H1 (cell line): ENCODE data around the gene ARHGAP27. TPM values are rescaled to one million over a fixed set of nuclear protein-coding genes. Genes with fewer than 3 reads are reported as not detected.
A peak's percentile ranks its signal among the peaks of the same experiment; 100 is the strongest.

Experiments used
- CTCF ChIA-PET: fragments of 300-600 bp; sonication (Branson Sonifier 250); formaldehyde crosslinking; loops from one replicate; lab custom pipeline; 2021; ENCODE audit not compliant: partially characterized antibody; lab: Charles Lee
- POLR2A ChIA-PET: fragments of 300-600 bp; sonication (Branson Sonifier 250); formaldehyde crosslinking; loops from one replicate; lab custom pipeline; 2021; ENCODE audit warnings: inconsistent platforms; ENCODE audit not compliant: partially characterized antibody; lab: Charles Lee
- DNase-seq, 2 experiments: peaks; one replicate each; pipeline versions ENCODE4 v3.0.0 to v3.0.0-alpha.2; 2010 to 2022; ENCODE audit warnings: low spot score in 2 of 2, low read depth in 1 of 2, mixed read lengths in 1 of 2
- FAIRE-seq: peaks from 2 replicates; lab custom pipeline; 2011; peaks lifted over from hg19 to GRCh38; lab: Jason Lieb, UNC
- H2AFZ ChIP-seq: 2 replicates; pipeline ENCODE4 v1.8.1; 2012; ENCODE audit warnings: low read length, inconsistent platforms
- H2AK5ac ChIP-seq: 2 replicates; pipeline ENCODE4 v1.6.1; 2013; ENCODE audit warnings: low read depth, low read length
- H2BK120ac ChIP-seq: replicated peaks from 2 replicates; pipeline ENCODE3; 2013; ENCODE audit warnings: low read depth, low read length, inconsistent platforms
- H2BK12ac ChIP-seq: 2 replicates; pipeline ENCODE4 v1.6.1; 2013; ENCODE audit warnings: low read depth, low read length
- H2BK15ac ChIP-seq: 2 replicates; pipeline ENCODE4 v1.6.1; 2013; ENCODE audit warnings: low read length
- H2BK20ac ChIP-seq: 2 replicates; pipeline ENCODE4 v1.6.1; 2013; ENCODE audit warnings: low read length
- H2BK5ac ChIP-seq: 2 replicates; pipeline ENCODE4 v1.6.1; 2013; ENCODE audit warnings: low read depth, low read length
- H3K14ac ChIP-seq: 2 replicates; pipeline ENCODE4 v1.6.1; 2013; ENCODE audit warnings: inconsistent platforms; ENCODE audit not compliant: insufficient read length
- H3K18ac ChIP-seq: 2 replicates; pipeline ENCODE4 v1.6.1; 2013; ENCODE audit warnings: low read length; ENCODE audit errors: extremely low read depth
- H3K23ac ChIP-seq: 2 replicates; pipeline ENCODE4 v1.6.1; 2013; ENCODE audit warnings: inconsistent platforms; ENCODE audit not compliant: insufficient read length
- H3K23me2 ChIP-seq: 2 replicates; pipeline ENCODE4 v1.6.1; 2013; ENCODE audit warnings: low read depth, low read length
- H3K27ac ChIP-seq: 2 replicates; pipeline ENCODE4 v1.6.1; 2011; ENCODE audit warnings: low read depth, low read length, inconsistent platforms
- H3K27me3 ChIP-seq, 4 experiments: replicated peaks in 1 of 4; 1 replicate in 1 of 4; 2 replicates in 3 of 4; pipeline versions ENCODE4 v1.6.1 to v1.8.1; 2011 to 2013; ENCODE audit warnings: low read length in 3 of 4, mild to moderate bottlenecking in 3 of 4, inconsistent platforms in 2 of 4, mixed read lengths in 2 of 4, moderate library complexity in 1 of 4; ENCODE audit not compliant: control insufficient read depth in 3 of 4, insufficient read depth in 3 of 4; ENCODE audit errors: extremely low read depth in 1 of 4
- H3K36me3 ChIP-seq, 4 experiments: 2 replicates each; pipeline versions ENCODE4 v1.6.1 to v1.8.1; 2011 to 2013; ENCODE audit warnings: mild to moderate bottlenecking in 4 of 4, low read length in 3 of 4, moderate library complexity in 2 of 4, control low read depth in 1 of 4, inconsistent platforms in 1 of 4; ENCODE audit not compliant: insufficient read depth in 4 of 4, control insufficient read depth in 2 of 4
- H3K4ac ChIP-seq: replicated peaks from 2 replicates; pipeline ENCODE3; 2013; ENCODE audit warnings: low read length, low read depth, mixed read lengths, inconsistent platforms; ENCODE audit not compliant: insufficient read length
- H3K4me1 ChIP-seq, 4 experiments: replicated peaks in 1 of 4; 1 replicate in 1 of 4; 2 replicates in 3 of 4; pipeline versions ENCODE4 v1.6.1 to v1.8.1; 2011 to 2013; ENCODE audit warnings: low read length in 3 of 4, inconsistent platforms in 2 of 4, mixed read lengths in 1 of 4; ENCODE audit not compliant: insufficient read depth in 4 of 4, control insufficient read depth in 3 of 4
- H3K4me2 ChIP-seq, 2 experiments: 2 replicates each; pipeline versions ENCODE4 v1.6.1 to v1.8.1; 2011 to 2013; ENCODE audit warnings: low read depth in 2 of 2, low read length in 2 of 2, control low read depth in 1 of 2, inconsistent platforms in 1 of 2, mild to moderate bottlenecking in 1 of 2; ENCODE audit not compliant: insufficient read depth in 1 of 2
- H3K4me3 ChIP-seq, 4 experiments: fragments of 200-600, 300-600 bp in 1 of 4; sonication (generic), shearing (Covaris generic), sonication (Bioruptor Twin) in 1 of 4; 2 replicates each; pipeline versions ENCODE4 v1.5.1 to v1.8.1; 2011 to 2016; ENCODE audit warnings: low read length in 4 of 4, low read depth in 3 of 4, control low read depth in 2 of 4, inconsistent platforms in 2 of 4, mild to moderate bottlenecking in 2 of 4, mixed read lengths in 1 of 4, moderate library complexity in 1 of 4; ENCODE audit not compliant: insufficient read depth in 2 of 4; ENCODE audit errors: extremely low read depth in 1 of 4
- H3K56ac ChIP-seq: replicated peaks from 2 replicates; pipeline ENCODE3; 2013; ENCODE audit warnings: low read depth, mild to moderate bottlenecking, mixed read lengths, low read length, inconsistent platforms; ENCODE audit not compliant: insufficient read length
- H3K79me1 ChIP-seq: 2 replicates; pipeline ENCODE4 v1.6.1; 2013; ENCODE audit warnings: low read depth, low read length, control low read depth
- H3K79me2 ChIP-seq, 2 experiments: 2 replicates each; pipeline versions ENCODE4 v1.6.1 to v1.8.1; 2012 to 2013; ENCODE audit warnings: low read length in 2 of 2, mild to moderate bottlenecking in 2 of 2, inconsistent platforms in 1 of 2; ENCODE audit not compliant: insufficient read depth in 2 of 2, control insufficient read depth in 1 of 2
- H3K9ac ChIP-seq, 4 experiments: replicated peaks in 1 of 4; 1 replicate in 1 of 4; 2 replicates in 3 of 4; pipeline versions ENCODE4 v1.6.1 to v1.8.1; 2011 to 2013; ENCODE audit warnings: low read depth in 3 of 4, low read length in 3 of 4, control low read depth in 2 of 4, mild to moderate bottlenecking in 2 of 4, moderate library complexity in 2 of 4, inconsistent platforms in 1 of 4; ENCODE audit errors: extremely low read depth in 1 of 4
- H3K9me3 ChIP-seq, 2 experiments: 2 replicates each; pipeline versions ENCODE4 v1.6.1 to v1.8.1; 2012 to 2013; ENCODE audit warnings: mild to moderate bottlenecking in 2 of 2, moderate library complexity in 2 of 2, control low read depth in 1 of 2, inconsistent platforms in 1 of 2, low read depth in 1 of 2, low read length in 1 of 2, mixed read lengths in 1 of 2; ENCODE audit not compliant: insufficient read depth in 2 of 2
- H4K20me1 ChIP-seq, 2 experiments: replicated peaks in 1 of 2; 2 replicates each; pipeline versions ENCODE3 to v1.8.1; 2011 to 2013; ENCODE audit warnings: inconsistent platforms in 2 of 2, low read length in 2 of 2, mild to moderate bottlenecking in 1 of 2; ENCODE audit not compliant: insufficient read depth in 2 of 2, control insufficient read depth in 1 of 2
- H4K5ac ChIP-seq: 2 replicates; pipeline ENCODE4 v1.6.1; 2013; ENCODE audit warnings: low read length, low read depth, mixed read lengths, inconsistent platforms; ENCODE audit not compliant: insufficient read length
- H4K8ac ChIP-seq: 2 replicates; pipeline ENCODE4 v1.8.0; 2013; ENCODE audit warnings: mild to moderate bottlenecking, moderate library complexity, low read length, inconsistent platforms; ENCODE audit not compliant: insufficient read depth; ENCODE audit errors: extremely low read depth
- H4K91ac ChIP-seq: replicated peaks from 2 replicates; pipeline ENCODE3; 2013; ENCODE audit warnings: low read length, mixed read lengths, inconsistent platforms; ENCODE audit not compliant: insufficient read length
- ASH2L ChIP-seq: fragments of 200-600, 300-600 bp; sonication (generic); IDR thresholded peaks from one replicate; pipeline ENCODE4 v1.7.1; 2017; ENCODE audit warnings: low read length
- BCL11A ChIP-seq, 2 experiments: IDR thresholded peaks; one replicate each; pipeline ENCODE4 v1.6.1; 2011; ENCODE audit warnings: low read depth in 2 of 2, low read length in 2 of 2, mild to moderate bottlenecking in 2 of 2
- BRCA1 ChIP-seq: IDR thresholded peaks from 2 replicates; pipeline ENCODE4 v1.6.1; 2012; ENCODE audit warnings: low read depth, low read length, improper control_type of control experiment
- CBX5 ChIP-seq: fragments of 300-800, 300-1000 bp; sonication (generic); IDR thresholded peaks from 2 replicates; pipeline ENCODE4 v1.7.1; 2016; ENCODE audit warnings: antibody characterized with exemption, low read length, low read depth
- CHD2 ChIP-seq: IDR thresholded peaks from 2 replicates; pipeline ENCODE4 v1.6.1; 2012; ENCODE audit warnings: low read length, improper control_type of control experiment
- E2F6 ChIP-seq: IDR thresholded peaks from 2 replicates; pipeline ENCODE4 v1.6.1; 2012; ENCODE audit warnings: inconsistent platforms
- HDAC6 ChIP-seq: IDR thresholded peaks from one replicate; pipeline ENCODE4 v1.7.1; 2012; ENCODE audit warnings: low read depth, mild to moderate bottlenecking, inconsistent platforms, low read length, moderate library complexity
- POLR2A ChIP-seq, 2 experiments: IDR thresholded peaks; 1 replicate in 1 of 2; 2 replicates in 1 of 2; pipeline ENCODE4 v1.6.1; 2011; ENCODE audit warnings: low read depth in 2 of 2, low read length in 2 of 2, mild to moderate bottlenecking in 2 of 2; ENCODE audit errors: control extremely low read depth in 1 of 2
- POU5F1 ChIP-seq: IDR thresholded peaks from 2 replicates; pipeline ENCODE4 v1.6.1; 2011; ENCODE audit warnings: low read depth, mild to moderate bottlenecking, low read length, moderate library complexity
- SIX5 ChIP-seq: IDR thresholded peaks from 2 replicates; pipeline ENCODE4 v1.6.1; 2011; ENCODE audit warnings: mild to moderate bottlenecking, low read depth, low read length
- TCF12 ChIP-seq: IDR thresholded peaks from 2 replicates; pipeline ENCODE4 v1.6.1; 2011; ENCODE audit warnings: low read depth, mild to moderate bottlenecking, low read length
- WGBS, 2 experiments: shearing (Covaris generic) in 1 of 2; methylation state at CpG; one replicate each; pipeline versions ENCODE4 v1.1.6 to v1.1.7; 2013 to 2015; ENCODE audit warnings: low lambda C conversion rate in 2 of 2, mixed read lengths in 2 of 2, inconsistent platforms in 1 of 2, low coverage in 1 of 2, missing lambda C conversion rate in 1 of 2; ENCODE audit not compliant: insufficient replicate concordance in 2 of 2, insufficient coverage in 1 of 2, insufficient read length in 1 of 2; ENCODE audit errors: extremely low coverage in 1 of 2, missing lambda C conversion rate in 1 of 2; 5-methylcytosine and 5-hydroxymethylcytosine counted together
- polyA plus RNA-seq, 7 experiments: library from polyadenylated mRNA; depleted of rRNA in 3 of 7; stranded (reverse) in 5 of 7; unstranded in 2 of 7; fragments of >200 nt in 5 of 7; fragments of 200-250 nt in 2 of 7; gene quantifications; 1 replicate in 5 of 7; 2 replicates in 1 of 7; 4 replicates in 1 of 7; pipeline versions ENCODE4 v1.2.1 to v1.2.3, GENCODE V29; 2011 to 2013; ENCODE audit warnings: missing spikeins in 2 of 7, mixed read lengths in 2 of 7
- total RNA-seq: library from RNA; stranded (reverse); fragmentation: NEBNext Ultra II Directional; extraction: Animal tissue kit (Norgen Biotek cat#: 25700); gene quantifications from 2 replicates; pipeline ENCODE4 v1.2.1, GENCODE V29; 2021

ARHGAP27 gene
- total and polyA plus RNA-seq, 2 of the 8 experiments (the other 6 are each of a cell fraction or from before 2014, with no cell fraction given): 11.6 to 13.1 TPM

- Histone ChIP-seq H3K27me3 (peaks cover 0 to 2% (median 0%) of the 10 kb centered on the region in 4 experiments; a peak in 2 of 7 replicates), H2AFZ (peak overlapping the region; percentile 86; the same call in 1 of the 2 replicates), H3K36me3 (peaks cover 0 to 7% (median 0%) of the 10 kb centered on the region in 4 experiments; a peak in 1 of 8 replicates), H3K79me1 (no peaks in the 10 kb centered on the region), H3K23me2 (no peaks in the 10 kb centered on the region; the same call in 1 of the 2 replicates), H3K23ac (no peak overlapping the region), H3K4ac (peak overlapping the region; percentile 83), H4K8ac (peak overlapping the region; percentile 98), H2BK15ac (peak overlapping the region; percentile 92; the same call in 1 of the 2 replicates), H3K79me2 (no peaks in the 10 kb centered on the region), H3K14ac (no peak overlapping the region), H4K20me1 (no peaks in the 10 kb centered on the region), H3K4me1 (peaks cover 0 to 4% (median 3%) of the 10 kb centered on the region in 4 experiments; a peak in 4 of 7 replicates), H2BK120ac (peak overlapping the region; percentile 66), H3K4me2 (peak overlapping the region in 1 of 2 experiments; percentile 53; a peak in 2 of 4 replicates), H2AK5ac (0 out of 2 replicates have a peak overlapping the region, but pooled peaks have one; percentile 30), H3K18ac (peak overlapping the region; percentile 92; the same call in 1 of the 2 replicates), H2BK12ac (peak overlapping the region; percentile 97; the same call in 1 of the 2 replicates), H4K91ac (peak overlapping the region; percentile 82), H2BK20ac (0 out of 2 replicates have a peak overlapping the region, but pooled peaks have one; percentile 8), H3K9ac (no peak overlapping the region; a peak in 1 of 7 replicates), H3K56ac (no peak overlapping the region), H3K4me3 (no peak overlapping the region; a peak in 1 of 8 replicates), H3K27ac (no peak overlapping the region), H3K9me3 (peaks cover 0 to 4% of the 10 kb centered on the region in 2 experiments; a peak in 1 of 4 replicates), H2BK5ac (peak overlapping the region; percentile 23; the same call in 1 of the 2 replicates), H4K5ac (peak overlapping the region; percentile 90)
- WGBS, 2 experiments: 24% methylated on average over 25 of the region's 30 CpGs; no CpG with 5 or more reads in 1 of the 2 experiments
- DNase-seq (peak; percentile 72 to 88), FAIRE-seq (peak; percentile 82)
- POLR2A ChIA-PET: interaction anchor here (1.0 to 4.7 kb wide), 7 partner anchors 23 to 246 kb away, joined by 3 to 25 read pairs (median 3); partner anchors contain the start of genes HEXIM1 and MAP3K14
- CTCF ChIA-PET: interaction anchor here (0.7 to 21.9 kb wide), 21 partner anchors 9 to 260 kb away, joined by 3 to 579 read pairs (median 6); partner anchors contain the start of genes ACBD4, ARHGAP27 and SPATA32
- no peak for TF ChIP-seq BCL11A (IDR thresholded peaks at IDR 0.05; ENCODE audit: low read depth in 2 of 2, low read length in 2 of 2)
- no peak for TF ChIP-seq HDAC6
- TF ChIP-seq SIX5: no peak
- TF ChIP-seq BRCA1: peak; percentile 28; the same call in 1 of the 2 replicates
- peak; percentile 91 for TF ChIP-seq CHD2
- TF ChIP-seq POLR2A (IDR thresholded peaks at IDR 0.05; ENCODE audit: control extremely low read depth in 1 of 2, low read depth in 2 of 2, low read length in 2 of 2): peak in 1 of 2 experiments; percentile 39; a peak in 1 of 3 replicates
- TF ChIP-seq E2F6: no peak; the same call in 1 of the 2 replicates
- TF ChIP-seq ASH2L: peak; percentile 58
- 0 out of 2 replicates have a peak, but pooled peaks have one; percentile 40 for TF ChIP-seq TCF12
- TF ChIP-seq POU5F1: no peak
- TF ChIP-seq CBX5: no peak
Measured at GRCh38 chr17:45394913-45395568, 37.6 kb downstream of the ARHGAP27 start.
